Neural cell (in vitro differentiated cells): ENCODE data around the gene IFNGR1. TPM values are rescaled to one million over a fixed set of nuclear protein-coding genes. Genes with fewer than 3 reads are reported as not detected.

ENCODE experiments used
- H2AFZ ChIP-seq: fragments of 200-600, 300-800 bp; sonication (generic), shearing (Covaris generic); 2 replicates; pipeline ENCODE4 v1.6.0; 2014; ENCODE audit warnings: low read depth, mild to moderate bottlenecking, antibody characterized with exemption, low read length, moderate library complexity
- H3F3A ChIP-seq: fragments of 200-600 bp; shearing (Covaris generic); 2 replicates; pipeline ENCODE4 v1.6.1; 2016; ENCODE audit warnings: mild to moderate bottlenecking, moderate library complexity, mixed read lengths, antibody characterized with exemption, low read length; ENCODE audit not compliant: insufficient read depth, poor library complexity, severe bottlenecking
- H3K27ac ChIP-seq: fragments of 200-600, 300-800 bp; sonication (generic), shearing (Covaris generic); 2 replicates; pipeline ENCODE4 v1.5.1; 2014; ENCODE audit warnings: mild to moderate bottlenecking, low read length, moderate library complexity
- H3K27me3 ChIP-seq: fragments of 300-800, 200-600 bp; sonication (generic), shearing (Covaris generic); 2 replicates; pipeline ENCODE4 v1.6.0; 2014; ENCODE audit warnings: mild to moderate bottlenecking, low read depth, low read length, moderate library complexity; ENCODE audit not compliant: insufficient read depth
- H3K36me3 ChIP-seq: fragments of 300-800, 200-600 bp; sonication (generic), shearing (Covaris generic); 2 replicates; pipeline ENCODE4 v1.5.1; 2014; ENCODE audit warnings: mild to moderate bottlenecking, antibody characterized with exemption, low read length, moderate library complexity; ENCODE audit not compliant: insufficient read depth
- H3K4me2 ChIP-seq: fragments of 300-800, 200-600 bp; sonication (generic), shearing (Covaris generic); 2 replicates; pipeline ENCODE4 v1.6.0; 2014; ENCODE audit warnings: mild to moderate bottlenecking, low read length
- H3K4me3 ChIP-seq: fragments of 300-800, 200-600 bp; sonication (generic), shearing (Covaris generic); 2 replicates; pipeline ENCODE4 v1.5.1; 2014; ENCODE audit warnings: mild to moderate bottlenecking, low read length, moderate library complexity
- H3K79me2 ChIP-seq: fragments of 200-600 bp; shearing (Covaris generic); replicated peaks from 2 replicates; pipeline ENCODE4 v1.6.0; 2014; ENCODE audit warnings: mild to moderate bottlenecking, low read length, moderate library complexity; ENCODE audit not compliant: insufficient read depth
- H3K9ac ChIP-seq: fragments of 300-800, 200-600 bp; sonication (generic), shearing (Covaris generic); 2 replicates; pipeline ENCODE4 v1.6.1; 2016; ENCODE audit warnings: mild to moderate bottlenecking, low read length, mixed read lengths
- H3K9me2 ChIP-seq: fragments of 200-600 bp; shearing (Covaris generic); 2 replicates; pipeline ENCODE4 v1.6.1; 2016; ENCODE audit warnings: mild to moderate bottlenecking, low read length, mixed read lengths; ENCODE audit not compliant: insufficient read depth
- H3K9me3 ChIP-seq: fragments of 200-600, 300-800 bp; sonication (generic), shearing (Covaris generic); 2 replicates; pipeline ENCODE4 v1.6.1; 2016; ENCODE audit warnings: mild to moderate bottlenecking, mixed run types, low read length, moderate library complexity, mixed read lengths
- H4K20me1 ChIP-seq: fragments of 200-600 bp; shearing (Covaris generic); 2 replicates; pipeline ENCODE4 v1.6.1; 2016; ENCODE audit warnings: mild to moderate bottlenecking, mixed run types; ENCODE audit not compliant: insufficient read depth
- EP300 ChIP-seq: fragments of 450-650 bp; conservative IDR thresholded peaks from 2 replicates; pipeline ENCODE4 v1.6.1; 2014; ENCODE audit warnings: antibody characterized with exemption, mild to moderate bottlenecking, moderate library complexity; ENCODE audit not compliant: poor library complexity, severe bottlenecking
- EZH2 ChIP-seq: fragments of 200-600, 300-800 bp; shearing (Covaris generic), sonication (generic); IDR thresholded peaks from 2 replicates; pipeline ENCODE4 v1.6.1; 2014; ENCODE audit warnings: antibody characterized with exemption, low read length, borderline replicate concordance, mild to moderate bottlenecking; ENCODE audit not compliant: insufficient read depth, poor library complexity, severe bottlenecking
- MXI1 ChIP-seq: fragments of 450-650 bp; conservative IDR thresholded peaks from 2 replicates; pipeline ENCODE4 v1.6.1; 2014; ENCODE audit warnings: antibody characterized with exemption, mild to moderate bottlenecking; ENCODE audit not compliant: poor library complexity, severe bottlenecking
- POLR2AphosphoS5 ChIP-seq: IDR thresholded peaks from 2 replicates; pipeline ENCODE4 v1.6.1; 2012
- RAD21 ChIP-seq: fragments of 450-650 bp; conservative IDR thresholded peaks from 2 replicates; pipeline ENCODE4 v1.6.1; 2014; ENCODE audit warnings: antibody characterized with exemption, mild to moderate bottlenecking, moderate library complexity
- REST ChIP-seq: IDR thresholded peaks from 2 replicates; pipeline ENCODE4 v1.6.1; 2012; ENCODE audit warnings: borderline replicate concordance
- SMC3 ChIP-seq: fragments of 450-650 bp; conservative IDR thresholded peaks from 2 replicates; pipeline ENCODE4 v1.6.1; 2014; ENCODE audit warnings: antibody characterized with exemption, mild to moderate bottlenecking, moderate library complexity; ENCODE audit not compliant: poor library complexity
- TAF1 ChIP-seq: IDR thresholded peaks from 2 replicates; pipeline ENCODE4 v1.6.1; 2012; ENCODE audit warnings: low read depth
- polyA plus RNA-seq: library from polyadenylated mRNA; depleted of rRNA; stranded (reverse); fragments of >200 nt; gene quantifications from 2 replicates; pipeline ENCODE4 v1.2.3, GENCODE V29; 2014
- TF ChIP-seq, protein P1 (sequence below): fragments of 450-650 bp; IDR thresholded peaks from 2 replicates; pipeline ENCODE4 v1.5.1; 2014; ENCODE audit warnings: antibody characterized with exemption, mild to moderate bottlenecking, moderate library complexity; ENCODE audit not compliant: poor library complexity, severe bottlenecking

The IFNGR1 gene
- polyA plus RNA-seq, 1 donor from 2014 or later: 57.2 TPM

GRCh38 chr6:137223370-137224131 lies 4.4 kb upstream of the IFNGR1 start:
- no peaks in the 10 kb centered on the region for H3K27me3 ChIP-seq
- no peak overlapping the region for H2AFZ ChIP-seq
- no peaks in the 10 kb centered on the region for H3K36me3 ChIP-seq
- no peak overlapping the region for H3K9ac ChIP-seq
- no peak overlapping the region for H3K4me2 ChIP-seq
- H4K20me1 ChIP-seq: no peaks in the 10 kb centered on the region
- no peaks in the 10 kb centered on the region for H3F3A ChIP-seq
- H3K9me3 ChIP-seq: no peaks in the 10 kb centered on the region
- peaks cover 3% of the 10 kb centered on the region for H3K79me2 ChIP-seq
- H3K4me3 ChIP-seq: no peak overlapping the region
- no peak overlapping the region for H3K27ac ChIP-seq
- TF ChIP-seq SMC3 (no peak), RAD21 (no peak), TAF1 (no peak), REST (no peak), EP300 (no peak), EZH2 (no peak), MXI1 (no peak), POLR2AphosphoS5 (no peak)
- TF ChIP-seq, protein P1, sequence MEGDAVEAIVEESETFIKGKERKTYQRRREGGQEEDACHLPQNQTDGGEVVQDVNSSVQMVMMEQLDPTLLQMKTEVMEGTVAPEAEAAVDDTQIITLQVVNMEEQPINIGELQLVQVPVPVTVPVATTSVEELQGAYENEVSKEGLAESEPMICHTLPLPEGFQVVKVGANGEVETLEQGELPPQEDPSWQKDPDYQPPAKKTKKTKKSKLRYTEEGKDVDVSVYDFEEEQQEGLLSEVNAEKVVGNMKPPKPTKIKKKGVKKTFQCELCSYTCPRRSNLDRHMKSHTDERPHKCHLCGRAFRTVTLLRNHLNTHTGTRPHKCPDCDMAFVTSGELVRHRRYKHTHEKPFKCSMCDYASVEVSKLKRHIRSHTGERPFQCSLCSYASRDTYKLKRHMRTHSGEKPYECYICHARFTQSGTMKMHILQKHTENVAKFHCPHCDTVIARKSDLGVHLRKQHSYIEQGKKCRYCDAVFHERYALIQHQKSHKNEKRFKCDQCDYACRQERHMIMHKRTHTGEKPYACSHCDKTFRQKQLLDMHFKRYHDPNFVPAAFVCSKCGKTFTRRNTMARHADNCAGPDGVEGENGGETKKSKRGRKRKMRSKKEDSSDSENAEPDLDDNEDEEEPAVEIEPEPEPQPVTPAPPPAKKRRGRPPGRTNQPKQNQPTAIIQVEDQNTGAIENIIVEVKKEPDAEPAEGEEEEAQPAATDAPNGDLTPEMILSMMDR: no peak
- H3K9me2 ChIP-seq: no peaks in the 10 kb centered on the region

DNA sequence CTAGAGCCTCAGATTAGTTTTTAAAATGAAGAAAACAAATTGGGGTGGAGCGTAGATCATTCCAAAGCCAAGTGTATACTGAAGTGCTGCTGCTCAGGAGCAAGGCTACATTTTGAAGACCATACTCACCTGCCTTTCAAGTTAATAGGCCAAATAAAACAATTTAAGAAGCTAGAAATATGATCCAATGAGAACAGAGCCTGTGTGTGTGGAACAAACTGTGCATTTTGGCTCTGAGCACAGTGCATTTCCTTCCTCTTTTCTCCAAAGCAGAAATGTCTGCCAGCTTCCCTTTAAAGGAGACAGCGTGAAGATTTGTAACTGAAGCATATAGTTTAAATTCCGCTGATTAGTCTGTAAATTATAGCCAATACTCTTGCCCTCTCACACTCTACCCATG lies 3.2 kb upstream of the IFNGR1 start:
- Histone ChIP-seq H3K27ac (no peak overlapping the region), H4K20me1 (no peaks in the 10 kb centered on the region)

More for the DNA sequence above, 3.2 kb upstream of the IFNGR1 start:
- Histone ChIP-seq H3K4me2 (no peak overlapping the region), H3F3A (no peaks in the 10 kb centered on the region), H3K36me3 (no peaks in the 10 kb centered on the region), H3K27me3 (no peaks in the 10 kb centered on the region), H3K9me2 (no peaks in the 10 kb centered on the region), H3K9ac (no peak overlapping the region), H2AFZ (no peak overlapping the region), H3K4me3 (no peak overlapping the region), H3K79me2 (peaks cover 14% of the 10 kb centered on the region), H3K9me3 (no peaks in the 10 kb centered on the region)
- TF ChIP-seq, protein P1: no peak
- no peak for TF ChIP-seq POLR2AphosphoS5
- no peak for TF ChIP-seq MXI1
- no peak for TF ChIP-seq EZH2
- TF ChIP-seq RAD21: no peak
